Osteoblast (primary cell): ENCODE results near the gene IL16. TPM values are rescaled to one million over a fixed set of nuclear protein-coding genes. Genes with fewer than 3 reads are reported as not detected.

Experiments used
- DNase-seq: peaks from one replicate; pipeline ENCODE4 v3.0.0; 2011; ENCODE audit warnings: low spot score, mixed read lengths; ENCODE audit not compliant: insufficient read length; ENCODE audit errors: missing footprints
- H2AFZ ChIP-seq: 2 replicates; pipeline ENCODE4 v1.6.0; 2011; ENCODE audit warnings: mild to moderate bottlenecking, low read length
- H3K27ac ChIP-seq: 2 replicates; pipeline ENCODE4 v1.5.1; 2011; ENCODE audit warnings: mild to moderate bottlenecking, low read depth, low read length, moderate library complexity
- H3K27me3 ChIP-seq: 2 replicates; pipeline ENCODE4 v1.6.0; 2012; ENCODE audit warnings: mild to moderate bottlenecking, control low read depth, inconsistent platforms, low read length, moderate library complexity; ENCODE audit not compliant: insufficient read depth
- H3K36me3 ChIP-seq: 2 replicates; pipeline ENCODE4 v1.5.1; 2011; ENCODE audit warnings: mild to moderate bottlenecking, low read length, control low read depth, moderate library complexity; ENCODE audit not compliant: insufficient read depth
- H3K4me1 ChIP-seq: 2 replicates; pipeline ENCODE4 v1.5.1; 2011; ENCODE audit warnings: mild to moderate bottlenecking, low read length, control low read depth, moderate library complexity; ENCODE audit not compliant: insufficient read depth
- H3K4me2 ChIP-seq: 2 replicates; pipeline ENCODE4 v1.6.0; 2011; ENCODE audit warnings: mild to moderate bottlenecking, low read length; ENCODE audit not compliant: insufficient read depth
- H3K4me3 ChIP-seq: fragments of 200-600 bp; sonication (generic); 3 replicates; pipeline ENCODE4 v1.5.1; 2012; ENCODE audit warnings: mild to moderate bottlenecking, low read length, inconsistent platforms; ENCODE audit not compliant: insufficient read depth
- H3K79me2 ChIP-seq: 2 replicates; pipeline ENCODE4 v1.6.0; 2012; ENCODE audit warnings: mild to moderate bottlenecking, low read length, control low read depth, inconsistent platforms; ENCODE audit not compliant: insufficient read depth
- H3K9me3 ChIP-seq: 2 replicates; pipeline ENCODE4 v1.5.1; 2011; ENCODE audit warnings: low read depth, low read length, control low read depth
- H4K20me1 ChIP-seq: 2 replicates; pipeline ENCODE4 v1.6.0; 2012; ENCODE audit warnings: mild to moderate bottlenecking, low read length, control low read depth; ENCODE audit not compliant: insufficient read depth
- CTCF ChIP-seq: IDR thresholded peaks from 2 replicates; pipeline ENCODE4 v1.5.1; 2011; ENCODE audit warnings: mild to moderate bottlenecking, low read depth, low read length, moderate library complexity; ENCODE audit errors: extremely low read depth
- total RNA-seq: library from RNA; depleted of rRNA; stranded (reverse); fragments of >200 nt; gene quantifications from 2 replicates; pipeline ENCODE4 v1.2.3, GENCODE V29; 2012

Gene IL16
- total RNA-seq, 1 donor, result 6.5 TPM

- Histone ChIP-seq H3K4me3 (no peak overlapping the region), H3K36me3 (no peaks in the 10 kb centered on the region), H3K27me3 (no peaks in the 10 kb centered on the region), H3K4me2 (no peak overlapping the region), H3K79me2 (no peaks in the 10 kb centered on the region), H4K20me1 (no peaks in the 10 kb centered on the region), H3K9me3 (no peaks in the 10 kb centered on the region), H2AFZ (no peak overlapping the region), H3K27ac (no peak overlapping the region), H3K4me1 (peaks cover 33% of the 10 kb centered on the region)
- no peak for TF ChIP-seq CTCF
- no peak for DNase-seq
Measured at GRCh38 chr15:81339321-81339720, 142.6 kb downstream of the IL16 start.

GRCh38 chr15:81339851-81340250 lies 143.2 kb downstream of the IL16 start:
- TF ChIP-seq CTCF, result no peak
- Histone ChIP-seq H3K36me3 (no peaks in the 10 kb centered on the region), H3K27me3 (no peaks in the 10 kb centered on the region)

GRCh38 chr15:81341351-81341750 lies 144.7 kb downstream of the IL16 start:
- Histone ChIP-seq H3K36me3 (no peaks in the 10 kb centered on the region), H3K4me3 (no peak overlapping the region), H3K27ac (no peak overlapping the region), H3K9me3 (no peaks in the 10 kb centered on the region), H3K79me2 (no peaks in the 10 kb centered on the region), H2AFZ (no peak overlapping the region), H4K20me1 (no peaks in the 10 kb centered on the region), H3K4me2 (no peak overlapping the region), H3K4me1 (peaks cover 28% of the 10 kb centered on the region), H3K27me3 (peaks cover 2% of the 10 kb centered on the region)
- no peak for TF ChIP-seq CTCF
- DNase-seq, result no peak

More at GRCh38 chr15:81339851-81340250, 143.2 kb downstream of the IL16 start:
- no peak overlapping the region for H3K4me2 ChIP-seq
- H3K9me3 ChIP-seq, result no peaks in the 10 kb centered on the region
- no peak overlapping the region for H3K27ac ChIP-seq
- peaks cover 31% of the 10 kb centered on the region for H3K4me1 ChIP-seq
- H3K4me3 ChIP-seq, result no peak overlapping the region
- H4K20me1 ChIP-seq, result no peaks in the 10 kb centered on the region
- DNase-seq, result no peak
- H3K79me2 ChIP-seq, result no peaks in the 10 kb centered on the region
- no peak overlapping the region for H2AFZ ChIP-seq

GRCh38 chr15:81343371-81343770 lies 146.7 kb downstream of the IL16 start:
- no peak for TF ChIP-seq CTCF
- Histone ChIP-seq H3K4me1 (peaks cover 13% of the 10 kb centered on the region), H3K27me3 (peaks cover 2% of the 10 kb centered on the region), H3K9me3 (no peaks in the 10 kb centered on the region), H4K20me1 (no peaks in the 10 kb centered on the region), H3K79me2 (no peaks in the 10 kb centered on the region), H3K36me3 (no peaks in the 10 kb centered on the region), H3K4me3 (no peak overlapping the region), H3K4me2 (no peak overlapping the region), H2AFZ (no peak overlapping the region), H3K27ac (no peak overlapping the region)
- no peak for DNase-seq
